ENCODE data around the gene SLC25A1.

Gene SLC25A1

GRCh38 chr22:19180234-19180633 is 1.7 kb upstream of the SLC25A1 start:
- no peak for DNase-seq

GRCh38 chr22:19179497-19180048 is 1.0 kb upstream of the SLC25A1 start:
- no peak for DNase-seq

GRCh38 chr22:19178065-19178656 is 375 bp downstream of the SLC25A1 start:
- DNase-seq = peak in 1 of 4 experiments; percentile 62

GRCh38 chr22:19177164-19178064 is 1.1 kb downstream of the SLC25A1 start:
- no peak for DNase-seq

GRCh38 chr22:19176732-19177131 is 1.8 kb downstream of the SLC25A1 start:
- no peak for DNase-seq

GRCh38 chr22:19176175-19176643 is 2.3 kb downstream of the SLC25A1 start:
- no peak for DNase-seq

- no peak for DNase-seq
Measured at GRCh38 chr22:19175602-19176174, 2.8 kb downstream of the SLC25A1 start.

GRCh38 chr22:19175026-19175601 is 3.4 kb downstream of the SLC25A1 start:
- no peak for DNase-seq

GRCh38 chr22:19174106-19175025 is 4.2 kb downstream of the SLC25A1 start:
- DNase-seq = no peak

- DNase-seq = no peak
Measured at GRCh38 chr22:19173047-19174035, 5.2 kb downstream of the SLC25A1 start.

- DNase-seq = no peak
Measured at GRCh38 chr22:19172213-19173046, 6.1 kb downstream of the SLC25A1 start.

- no peak for DNase-seq
Measured at GRCh38 chr22:19169947-19170318, 8.6 kb downstream of the SLC25A1 start.

- no peak for DNase-seq
Measured at GRCh38 chr22:19169002-19169946, 9.3 kb downstream of the SLC25A1 start.

- DNase-seq = no peak
Measured at GRCh38 chr22:19168088-19168890, 10.2 kb downstream of the SLC25A1 start.

- DNase-seq = no peak
Measured at GRCh38 chr22:19167106-19167869, 11.2 kb downstream of the SLC25A1 start.

GRCh38 chr22:19166421-19166820 is 12.1 kb downstream of the SLC25A1 start:
- no peak for DNase-seq

- no peak for DNase-seq
Measured at GRCh38 chr22:19164425-19164824, 14.1 kb downstream of the SLC25A1 start.

Measured in activated naive CD4-positive, alpha-beta T cell (primary cell).